H1 (cell line): ENCODE measurements around the gene FOXK1. TPM values are rescaled to one million over a fixed set of nuclear protein-coding genes. Genes with fewer than 3 reads are reported as not detected.

Experiments
- CTCF ChIA-PET: fragments of 300-600 bp; sonication (Branson Sonifier 250); formaldehyde crosslinking; loops from one replicate; lab custom pipeline; 2021; ENCODE audit not compliant: partially characterized antibody; lab: Charles Lee
- POLR2A ChIA-PET: fragments of 300-600 bp; sonication (Branson Sonifier 250); formaldehyde crosslinking; loops from one replicate; lab custom pipeline; 2021; ENCODE audit warnings: inconsistent platforms; ENCODE audit not compliant: partially characterized antibody; lab: Charles Lee
- DNase-seq, 2 experiments: peaks; one replicate each; pipeline versions ENCODE4 v3.0.0 to v3.0.0-alpha.2; 2010 to 2022; ENCODE audit warnings: low spot score in 2 of 2, low read depth in 1 of 2, mixed read lengths in 1 of 2
- FAIRE-seq: peaks from 2 replicates; lab custom pipeline; 2011; peaks lifted over from hg19 to GRCh38; lab: Jason Lieb, UNC
- H2AFZ ChIP-seq: 2 replicates; pipeline ENCODE4 v1.8.1; 2012; ENCODE audit warnings: low read length, inconsistent platforms
- H2AK5ac ChIP-seq: 2 replicates; pipeline ENCODE4 v1.6.1; 2013; ENCODE audit warnings: low read depth, low read length
- H2BK120ac ChIP-seq: replicated peaks from 2 replicates; pipeline ENCODE3; 2013; ENCODE audit warnings: low read depth, low read length, inconsistent platforms
- H2BK12ac ChIP-seq: 2 replicates; pipeline ENCODE4 v1.6.1; 2013; ENCODE audit warnings: low read depth, low read length
- H2BK15ac ChIP-seq: 2 replicates; pipeline ENCODE4 v1.6.1; 2013; ENCODE audit warnings: low read length
- H2BK20ac ChIP-seq: 2 replicates; pipeline ENCODE4 v1.6.1; 2013; ENCODE audit warnings: low read length
- H2BK5ac ChIP-seq: 2 replicates; pipeline ENCODE4 v1.6.1; 2013; ENCODE audit warnings: low read depth, low read length
- H3K14ac ChIP-seq: 2 replicates; pipeline ENCODE4 v1.6.1; 2013; ENCODE audit warnings: inconsistent platforms; ENCODE audit not compliant: insufficient read length
- H3K18ac ChIP-seq: 2 replicates; pipeline ENCODE4 v1.6.1; 2013; ENCODE audit warnings: low read length; ENCODE audit errors: extremely low read depth
- H3K23ac ChIP-seq: 2 replicates; pipeline ENCODE4 v1.6.1; 2013; ENCODE audit warnings: inconsistent platforms; ENCODE audit not compliant: insufficient read length
- H3K23me2 ChIP-seq: 2 replicates; pipeline ENCODE4 v1.6.1; 2013; ENCODE audit warnings: low read depth, low read length
- H3K27ac ChIP-seq: 2 replicates; pipeline ENCODE4 v1.6.1; 2011; ENCODE audit warnings: low read depth, low read length, inconsistent platforms
- H3K27me3 ChIP-seq, 4 experiments: replicated peaks in 1 of 4; 1 replicate in 1 of 4; 2 replicates in 3 of 4; pipeline versions ENCODE4 v1.6.1 to v1.8.1; 2011 to 2013; ENCODE audit warnings: low read length in 3 of 4, mild to moderate bottlenecking in 3 of 4, inconsistent platforms in 2 of 4, mixed read lengths in 2 of 4, moderate library complexity in 1 of 4; ENCODE audit not compliant: control insufficient read depth in 3 of 4, insufficient read depth in 3 of 4; ENCODE audit errors: extremely low read depth in 1 of 4
- H3K36me3 ChIP-seq, 4 experiments: 2 replicates each; pipeline versions ENCODE4 v1.6.1 to v1.8.1; 2011 to 2013; ENCODE audit warnings: mild to moderate bottlenecking in 4 of 4, low read length in 3 of 4, moderate library complexity in 2 of 4, control low read depth in 1 of 4, inconsistent platforms in 1 of 4; ENCODE audit not compliant: insufficient read depth in 4 of 4, control insufficient read depth in 2 of 4
- H3K4ac ChIP-seq: replicated peaks from 2 replicates; pipeline ENCODE3; 2013; ENCODE audit warnings: low read length, low read depth, mixed read lengths, inconsistent platforms; ENCODE audit not compliant: insufficient read length
- H3K4me1 ChIP-seq, 4 experiments: replicated peaks in 1 of 4; 1 replicate in 1 of 4; 2 replicates in 3 of 4; pipeline versions ENCODE4 v1.6.1 to v1.8.1; 2011 to 2013; ENCODE audit warnings: low read length in 3 of 4, inconsistent platforms in 2 of 4, mixed read lengths in 1 of 4; ENCODE audit not compliant: insufficient read depth in 4 of 4, control insufficient read depth in 3 of 4
- H3K4me2 ChIP-seq, 2 experiments: 2 replicates each; pipeline versions ENCODE4 v1.6.1 to v1.8.1; 2011 to 2013; ENCODE audit warnings: low read depth in 2 of 2, low read length in 2 of 2, control low read depth in 1 of 2, inconsistent platforms in 1 of 2, mild to moderate bottlenecking in 1 of 2; ENCODE audit not compliant: insufficient read depth in 1 of 2
- H3K4me3 ChIP-seq, 4 experiments: fragments of 200-600, 300-600 bp in 1 of 4; sonication (generic), shearing (Covaris generic), sonication (Bioruptor Twin) in 1 of 4; 2 replicates each; pipeline versions ENCODE4 v1.5.1 to v1.8.1; 2011 to 2016; ENCODE audit warnings: low read length in 4 of 4, low read depth in 3 of 4, control low read depth in 2 of 4, inconsistent platforms in 2 of 4, mild to moderate bottlenecking in 2 of 4, mixed read lengths in 1 of 4, moderate library complexity in 1 of 4; ENCODE audit not compliant: insufficient read depth in 2 of 4; ENCODE audit errors: extremely low read depth in 1 of 4
- H3K56ac ChIP-seq: replicated peaks from 2 replicates; pipeline ENCODE3; 2013; ENCODE audit warnings: low read depth, mild to moderate bottlenecking, mixed read lengths, low read length, inconsistent platforms; ENCODE audit not compliant: insufficient read length
- H3K79me1 ChIP-seq: 2 replicates; pipeline ENCODE4 v1.6.1; 2013; ENCODE audit warnings: low read depth, low read length, control low read depth
- H3K79me2 ChIP-seq, 2 experiments: 2 replicates each; pipeline versions ENCODE4 v1.6.1 to v1.8.1; 2012 to 2013; ENCODE audit warnings: low read length in 2 of 2, mild to moderate bottlenecking in 2 of 2, inconsistent platforms in 1 of 2; ENCODE audit not compliant: insufficient read depth in 2 of 2, control insufficient read depth in 1 of 2
- H3K9ac ChIP-seq, 4 experiments: replicated peaks in 1 of 4; 1 replicate in 1 of 4; 2 replicates in 3 of 4; pipeline versions ENCODE4 v1.6.1 to v1.8.1; 2011 to 2013; ENCODE audit warnings: low read depth in 3 of 4, low read length in 3 of 4, control low read depth in 2 of 4, mild to moderate bottlenecking in 2 of 4, moderate library complexity in 2 of 4, inconsistent platforms in 1 of 4; ENCODE audit errors: extremely low read depth in 1 of 4
- H3K9me3 ChIP-seq, 2 experiments: 2 replicates each; pipeline versions ENCODE4 v1.6.1 to v1.8.1; 2012 to 2013; ENCODE audit warnings: mild to moderate bottlenecking in 2 of 2, moderate library complexity in 2 of 2, control low read depth in 1 of 2, inconsistent platforms in 1 of 2, low read depth in 1 of 2, low read length in 1 of 2, mixed read lengths in 1 of 2; ENCODE audit not compliant: insufficient read depth in 2 of 2
- H4K20me1 ChIP-seq, 2 experiments: replicated peaks in 1 of 2; 2 replicates each; pipeline versions ENCODE3 to v1.8.1; 2011 to 2013; ENCODE audit warnings: inconsistent platforms in 2 of 2, low read length in 2 of 2, mild to moderate bottlenecking in 1 of 2; ENCODE audit not compliant: insufficient read depth in 2 of 2, control insufficient read depth in 1 of 2
- H4K5ac ChIP-seq: 2 replicates; pipeline ENCODE4 v1.6.1; 2013; ENCODE audit warnings: low read length, low read depth, mixed read lengths, inconsistent platforms; ENCODE audit not compliant: insufficient read length
- H4K8ac ChIP-seq: 2 replicates; pipeline ENCODE4 v1.8.0; 2013; ENCODE audit warnings: mild to moderate bottlenecking, moderate library complexity, low read length, inconsistent platforms; ENCODE audit not compliant: insufficient read depth; ENCODE audit errors: extremely low read depth
- H4K91ac ChIP-seq: replicated peaks from 2 replicates; pipeline ENCODE3; 2013; ENCODE audit warnings: low read length, mixed read lengths, inconsistent platforms; ENCODE audit not compliant: insufficient read length
- ASH2L ChIP-seq: fragments of 200-600, 300-600 bp; sonication (generic); IDR thresholded peaks from one replicate; pipeline ENCODE4 v1.7.1; 2017; ENCODE audit warnings: low read length
- CEBPB ChIP-seq: IDR thresholded peaks from 2 replicates; pipeline ENCODE4 v1.6.1; 2012; ENCODE audit warnings: low read depth, low read length
- CTBP2 ChIP-seq: IDR thresholded peaks from 2 replicates; pipeline ENCODE4 v1.7.0; 2011; ENCODE audit warnings: borderline replicate concordance, mild to moderate bottlenecking, moderate library complexity, mixed read lengths, low read length; ENCODE audit not compliant: insufficient read depth, insufficient read length
- JUND ChIP-seq: IDR thresholded peaks from 2 replicates; pipeline ENCODE4 v1.6.1; 2011; ENCODE audit warnings: mild to moderate bottlenecking, improper control_type of control experiment, low read length
- KDM1A ChIP-seq: fragments of 200-600, 300-600 bp; sonication (generic); IDR thresholded peaks from 2 replicates; pipeline ENCODE4 v1.7.1; 2016; ENCODE audit warnings: mild to moderate bottlenecking, low read length, borderline replicate concordance
- POU5F1 ChIP-seq: IDR thresholded peaks from 2 replicates; pipeline ENCODE4 v1.6.1; 2011; ENCODE audit warnings: low read depth, mild to moderate bottlenecking, low read length, moderate library complexity
- RNF2 ChIP-seq: fragments of 200-900, 300-1000 bp; sonication (generic); IDR thresholded peaks from 2 replicates; pipeline ENCODE4 v1.7.1; 2016; ENCODE audit warnings: borderline replicate concordance, low read depth, mild to moderate bottlenecking, antibody characterized with exemption, low read length; ENCODE audit not compliant: poor library complexity, severe bottlenecking; ENCODE audit errors: missing control alignments
- WGBS, 2 experiments: shearing (Covaris generic) in 1 of 2; methylation state at CpG; one replicate each; pipeline versions ENCODE4 v1.1.6 to v1.1.7; 2013 to 2015; ENCODE audit warnings: low lambda C conversion rate in 2 of 2, mixed read lengths in 2 of 2, inconsistent platforms in 1 of 2, low coverage in 1 of 2, missing lambda C conversion rate in 1 of 2; ENCODE audit not compliant: insufficient replicate concordance in 2 of 2, insufficient coverage in 1 of 2, insufficient read length in 1 of 2; ENCODE audit errors: extremely low coverage in 1 of 2, missing lambda C conversion rate in 1 of 2; 5-methylcytosine and 5-hydroxymethylcytosine counted together
- polyA plus RNA-seq, 7 experiments: library from polyadenylated mRNA; depleted of rRNA in 3 of 7; stranded (reverse) in 5 of 7; unstranded in 2 of 7; fragments of >200 nt in 5 of 7; fragments of 200-250 nt in 2 of 7; gene quantifications; 1 replicate in 5 of 7; 2 replicates in 1 of 7; 4 replicates in 1 of 7; pipeline versions ENCODE4 v1.2.1 to v1.2.3, GENCODE V29; 2011 to 2013; ENCODE audit warnings: missing spikeins in 2 of 7, mixed read lengths in 2 of 7
- total RNA-seq: library from RNA; stranded (reverse); fragmentation: NEBNext Ultra II Directional; extraction: Animal tissue kit (Norgen Biotek cat#: 25700); gene quantifications from 2 replicates; pipeline ENCODE4 v1.2.1, GENCODE V29; 2021
- TF ChIP-seq, protein P1 (sequence below): IDR thresholded peaks from 2 replicates; pipeline ENCODE4 v1.6.1; 2012; ENCODE audit warnings: inconsistent platforms

The FOXK1 gene
- total and polyA plus RNA-seq, 2 of the 8 experiments (the other 6 are each of a cell fraction or from before 2014, with no cell fraction given) = 2.0 to 8.5 TPM

DNA sequence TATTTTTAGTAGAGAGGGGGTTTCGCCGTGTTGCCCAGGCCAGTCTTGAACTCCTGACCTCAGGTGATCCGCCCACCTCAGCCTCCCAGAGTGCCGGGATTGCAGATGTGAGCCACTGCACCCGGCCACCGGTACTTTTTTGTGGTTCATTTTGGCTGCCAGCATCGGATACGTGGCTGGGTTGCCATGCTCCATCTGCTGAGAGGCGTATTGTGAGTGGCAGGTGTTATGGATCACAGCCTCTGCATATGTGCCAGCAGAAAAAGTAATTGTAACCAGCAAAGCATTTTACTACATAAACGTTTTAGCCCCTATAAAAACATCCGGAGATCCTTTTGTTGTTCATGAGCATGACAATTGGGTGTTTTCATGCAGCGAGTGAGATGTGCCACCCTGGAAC lies 7.1 kb downstream of the FOXK1 start:
- H4K91ac ChIP-seq = no peak overlapping the region
- CTCF ChIA-PET = no interaction called here
- H3K27ac ChIP-seq = no peak overlapping the region
- no peak overlapping the region for H3K4me2 ChIP-seq
- no peak overlapping the region for H3K14ac ChIP-seq
- POLR2A ChIA-PET = interaction anchor here (2.2 kb wide), 1 partner anchor 86 kb away, joined by 4 read pairs; the partner anchor contains the start of gene AP5Z1
- H4K8ac ChIP-seq = no peak overlapping the region
- H2AFZ ChIP-seq = no peak overlapping the region
- no peak for FAIRE-seq
- H3K36me3 ChIP-seq = no peaks in the 10 kb centered on the region
- no peaks in the 10 kb centered on the region; a peak in 1 of 7 replicates for H3K4me1 ChIP-seq
- H3K4ac ChIP-seq = no peak overlapping the region
- no peak overlapping the region for H2BK15ac ChIP-seq
- WGBS, 2 experiments = 84% methylated on average over 12 of the region's 12 CpGs; no CpG with 5 or more reads in 1 of the 2 experiments
- no peak overlapping the region for H3K23ac ChIP-seq
- peaks cover 5% of the 10 kb centered on the region; the same call in 1 of the 2 replicates for H3K79me1 ChIP-seq
- H3K79me2 ChIP-seq = peaks cover 3 to 10% of the 10 kb centered on the region in 2 experiments; a peak in 3 of 4 replicates
- no peak for DNase-seq
- H2BK120ac ChIP-seq = no peak overlapping the region
- H3K56ac ChIP-seq = no peak overlapping the region
- no peak overlapping the region for H2AK5ac ChIP-seq
- no peak overlapping the region for H3K9ac ChIP-seq
- peaks cover 6 to 26% of the 10 kb centered on the region in 2 experiments for H4K20me1 ChIP-seq
- no peak overlapping the region for H4K5ac ChIP-seq
- no peak overlapping the region for H2BK12ac ChIP-seq
- H3K18ac ChIP-seq = no peak overlapping the region
- no peak overlapping the region for H2BK20ac ChIP-seq
- H2BK5ac ChIP-seq = no peak overlapping the region
- no peaks in the 10 kb centered on the region for H3K23me2 ChIP-seq
- no peak overlapping the region for H3K4me3 ChIP-seq
- H3K9me3 ChIP-seq = no peaks in the 10 kb centered on the region
- peaks cover 0 to 2% (median 0%) of the 10 kb centered on the region in 4 experiments; a peak in 1 of 7 replicates for H3K27me3 ChIP-seq
- no peak for TF ChIP-seq ASH2L
- TF ChIP-seq KDM1A = no peak
- no peak for TF ChIP-seq RNF2
- TF ChIP-seq POU5F1 = no peak
- TF ChIP-seq, protein P1, sequence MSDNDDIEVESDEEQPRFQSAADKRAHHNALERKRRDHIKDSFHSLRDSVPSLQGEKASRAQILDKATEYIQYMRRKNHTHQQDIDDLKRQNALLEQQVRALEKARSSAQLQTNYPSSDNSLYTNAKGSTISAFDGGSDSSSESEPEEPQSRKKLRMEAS = no peak
- TF ChIP-seq JUND = no peak
- no peak for TF ChIP-seq CEBPB
- no peak for TF ChIP-seq CTBP2
